Activated naive CD8-positive, alpha-beta T cell treated with anti-CD3 and anti-CD28 coated beads, Interleukin-2, amount 10 ng/mL, durations not matched to agents 7 days and 5 days (primary cell): ENCODE data around the gene MRPL27. TPM values are rescaled to one million over a fixed set of nuclear protein-coding genes. Genes with fewer than 3 reads are reported as not detected.

ENCODE experiments used
- ATAC-seq: fragments of 150-1000 bp; cut with Tn5 transposase; one replicate; pipeline ENCODE4 v1.10.0; 2021; ENCODE audit warnings: low read depth, moderate library complexity
- POLR2A ChIA-PET: fragments of 350-600 bp; sonication (Branson Sonifier 250); formaldehyde crosslinking; loops from one replicate; lab custom pipeline; 2021; ENCODE audit warnings: antibody characterized with exemption; lab: Charles Lee
- DNase-seq: peaks from one replicate; pipeline ENCODE4 v3.0.0; 2021
- H3K27ac Mint-ChIP-seq: one replicate; pipeline ENCODE4 v1.8.0; 2022; ENCODE audit warnings: mild to moderate bottlenecking, mixed read lengths
- H3K27me3 Mint-ChIP-seq: one replicate; pipeline ENCODE4 v1.8.0; 2022; ENCODE audit warnings: mild to moderate bottlenecking, moderate library complexity, mixed read lengths
- H3K36me3 Mint-ChIP-seq: one replicate; pipeline ENCODE4 v1.8.0; 2021; ENCODE audit warnings: mild to moderate bottlenecking, mixed read lengths
- H3K4me1 Mint-ChIP-seq: one replicate; pipeline ENCODE4 v1.8.0; 2021; ENCODE audit warnings: mixed read lengths
- H3K4me3 Mint-ChIP-seq: one replicate; pipeline ENCODE4 v1.8.0; 2022; ENCODE audit warnings: mild to moderate bottlenecking, moderate library complexity, mixed read lengths
- H3K9me3 Mint-ChIP-seq: one replicate; pipeline ENCODE4 v1.8.0; 2021; ENCODE audit warnings: mixed read lengths
- total RNA-seq, 2 experiments: library from RNA; stranded (reverse); gene quantifications; one replicate each; pipeline ENCODE4 v1.2.3, GENCODE V29; 2021

Gene MRPL27
- total RNA-seq, 2 experiments from 2014 or later = 49.6 to 51.0 TPM

DNA sequence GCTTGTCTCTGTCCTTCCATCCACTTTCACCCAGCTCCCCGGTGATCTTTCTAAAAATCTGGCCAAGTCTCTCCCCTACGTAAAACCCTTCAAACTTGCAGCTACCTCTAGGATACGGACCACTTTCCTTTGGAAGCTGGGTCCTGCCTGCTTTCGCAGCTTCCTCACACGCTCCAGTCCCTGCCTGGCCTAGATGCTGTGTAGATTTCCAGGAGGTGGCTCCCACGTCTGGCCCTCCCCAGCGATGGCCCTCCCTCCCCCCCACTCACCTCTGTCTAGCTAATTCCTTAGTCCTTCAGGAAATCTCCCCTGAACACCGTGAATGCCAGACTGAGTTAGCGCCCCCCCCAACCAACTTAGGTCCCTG is 24.9 kb upstream of the MRPL27 start:
- DNase-seq (no peak), ATAC-seq (no peak)
- POLR2A ChIA-PET = interaction anchor here (0.6 to 3.8 kb wide), 13 partner anchors 17 to 516 kb away, joined by 3 to 39 read pairs (median 5); partner anchors contain the start of genes ACSF2, EME1, MRPL27 and XYLT2

DNA sequence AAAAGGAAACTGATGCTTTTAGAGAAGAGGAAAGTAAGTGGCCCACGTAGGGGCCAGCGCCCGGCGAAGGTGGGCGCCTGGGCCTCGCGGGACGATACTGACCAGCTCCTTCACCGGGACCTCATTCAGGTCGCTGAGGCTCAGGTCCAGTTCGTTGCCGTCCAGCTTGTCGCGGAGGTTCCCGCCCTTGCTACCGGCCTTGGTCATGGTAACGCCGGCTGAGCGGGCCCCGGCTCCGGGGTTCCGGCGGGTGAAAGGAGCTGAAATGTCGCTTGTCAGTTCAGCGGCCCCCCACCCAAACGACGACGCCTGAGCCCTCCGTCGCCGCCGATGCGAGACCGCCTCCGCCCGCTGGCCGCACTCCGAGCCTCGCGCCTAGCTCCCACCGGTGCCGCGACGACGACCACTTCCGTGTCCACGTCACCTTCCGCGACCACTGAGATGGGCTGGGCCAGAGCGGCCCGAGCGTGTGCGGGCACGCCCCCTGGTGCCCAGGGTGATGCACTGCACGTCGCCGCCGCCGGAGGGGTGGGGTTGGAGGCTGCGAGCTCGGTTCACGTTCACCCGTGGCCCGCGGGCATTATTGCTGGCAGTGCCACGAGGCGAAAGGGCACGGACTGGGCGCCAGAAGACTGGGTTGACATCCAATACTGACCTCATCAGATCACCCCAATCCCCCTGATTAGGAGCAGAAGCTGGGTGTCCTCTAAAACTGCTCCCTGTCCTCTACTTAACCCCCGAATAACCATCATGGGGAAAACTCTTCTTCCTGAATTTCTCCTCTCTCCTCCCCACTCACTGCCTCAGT is 24.3 kb upstream of the MRPL27 start, which contains the start of gene LRRC59:
TSS of gene LRRC59 (minus strand) at position 413 of the 808 bp plus-strand sequence. CDS start at position 207, 206 bp downstream.
- peaks cover 11% of the 10 kb centered on the region for H3K36me3 Mint-ChIP-seq
- peak within 1 kb of the TSS; percentile 98 for H3K4me3 Mint-ChIP-seq

More for the DNA sequence above, 24.9 kb upstream of the MRPL27 start:
- Mint-ChIP-seq H3K36me3 (peaks cover 11% of the 10 kb centered on the region), H3K4me3 (peak overlapping the region; percentile 98), H3K4me1 (peaks cover 21% of the 10 kb centered on the region), H3K9me3 (peaks cover 3% of the 10 kb centered on the region), H3K27ac (peak overlapping the region; percentile 84), H3K27me3 (peaks cover 1% of the 10 kb centered on the region)

DNA sequence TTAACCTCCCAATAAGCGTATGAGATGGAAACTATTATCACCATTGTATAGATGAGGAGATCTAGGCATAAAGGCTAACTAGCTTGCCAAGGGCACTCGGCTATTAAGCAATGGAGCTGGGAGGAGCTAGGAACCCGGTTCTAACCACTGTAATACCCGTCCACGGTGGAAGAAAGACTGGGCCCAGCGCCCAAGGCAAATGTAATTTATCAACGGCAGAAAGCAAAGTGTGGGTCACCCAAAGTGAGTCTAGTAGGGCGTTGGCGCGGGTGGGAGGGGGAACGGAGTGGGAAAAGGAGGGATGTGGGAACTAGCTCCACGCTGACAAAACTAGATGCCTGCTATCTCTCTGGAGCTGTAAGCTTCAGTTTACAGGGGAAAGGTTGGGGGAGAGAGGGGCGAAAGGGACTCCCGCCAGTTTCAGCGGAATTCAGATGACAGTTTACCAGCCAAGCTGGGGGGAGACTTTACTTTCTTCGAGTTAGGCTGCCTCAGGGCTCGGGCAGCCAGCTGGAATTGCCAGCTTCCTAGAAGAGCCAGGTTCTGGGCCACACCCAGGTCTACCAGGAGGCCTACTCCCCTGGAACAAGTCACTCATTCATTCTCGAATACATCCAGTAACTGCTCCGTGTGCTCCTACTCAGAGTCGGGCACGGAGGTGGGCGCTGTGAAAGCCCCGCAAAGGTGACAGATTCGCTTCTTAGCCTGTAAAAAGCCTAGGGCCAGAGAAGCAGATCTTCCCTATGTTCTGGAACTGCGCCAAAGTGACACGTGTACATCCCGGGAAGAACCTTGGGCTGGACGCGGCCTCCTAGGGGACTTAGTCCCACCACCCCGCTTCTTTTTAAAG is 23.5 kb upstream of the MRPL27 start:
- ATAC-seq = peak; percentile 20
- POLR2A ChIA-PET = interaction anchor here (0.8 to 3.8 kb wide), 15 partner anchors 13 to 469 kb away, joined by 3 to 39 read pairs (median 5); partner anchors contain the start of genes ACSF2, EME1, MRPL27 and XYLT2
- H3K4me3 Mint-ChIP-seq = peak overlapping the region; percentile 98
- H3K36me3 Mint-ChIP-seq = peaks cover 11% of the 10 kb centered on the region
- no peak for DNase-seq
- no peaks in the 10 kb centered on the region for H3K27me3 Mint-ChIP-seq
- H3K9me3 Mint-ChIP-seq = peaks cover 3% of the 10 kb centered on the region
- H3K4me1 Mint-ChIP-seq = peaks cover 21% of the 10 kb centered on the region
- peak overlapping the region; percentile 88 for H3K27ac Mint-ChIP-seq

More for the DNA sequence above, 24.3 kb upstream of the MRPL27 start, which contains the start of gene LRRC59:
- H3K4me1 Mint-ChIP-seq = peaks cover 21% of the 10 kb centered on the region
- peaks cover 1% of the 10 kb centered on the region for H3K27me3 Mint-ChIP-seq
- POLR2A ChIA-PET = interaction anchor here (0.6 to 3.8 kb wide), 15 partner anchors 15 to 516 kb away, joined by 3 to 39 read pairs (median 5); partner anchors contain the start of genes ACSF2, EME1, MRPL27 and XYLT2
- H3K9me3 Mint-ChIP-seq = peaks cover 3% of the 10 kb centered on the region
- peak; percentile 98 for DNase-seq
- peak; percentile 94 for ATAC-seq
- peak within 1 kb of the TSS; percentile 88 for H3K27ac Mint-ChIP-seq

DNA sequence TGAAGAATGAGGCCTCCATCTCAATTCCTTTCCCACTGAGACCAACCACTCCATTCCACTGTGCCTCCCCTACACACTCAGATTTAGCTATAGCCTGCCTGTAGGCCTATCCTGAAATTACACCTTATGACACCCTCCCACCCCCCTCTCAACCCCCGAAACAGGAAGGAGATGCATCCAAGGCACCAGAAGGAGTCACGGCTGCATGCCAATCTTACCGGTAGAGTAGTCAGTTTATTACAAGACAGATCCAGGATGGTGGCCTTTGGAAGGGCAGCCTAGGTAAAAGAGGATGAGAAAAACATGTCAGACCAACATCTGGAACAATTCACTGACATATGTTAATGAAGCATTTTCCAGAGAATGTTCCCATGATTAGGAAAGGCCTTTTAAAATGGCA is 21.7 kb upstream of the MRPL27 start:
- peaks cover 2% of the 10 kb centered on the region for H3K9me3 Mint-ChIP-seq
- POLR2A ChIA-PET = no interaction called here
- peaks cover 21% of the 10 kb centered on the region for H3K4me1 Mint-ChIP-seq
- no peaks in the 10 kb centered on the region for H3K27me3 Mint-ChIP-seq
- DNase-seq (no peak), ATAC-seq (no peak)
- peak overlapping the region; percentile 51 for H3K27ac Mint-ChIP-seq
- peaks cover 17% of the 10 kb centered on the region for H3K36me3 Mint-ChIP-seq
- H3K4me3 Mint-ChIP-seq = peak overlapping the region; percentile 98

DNA sequence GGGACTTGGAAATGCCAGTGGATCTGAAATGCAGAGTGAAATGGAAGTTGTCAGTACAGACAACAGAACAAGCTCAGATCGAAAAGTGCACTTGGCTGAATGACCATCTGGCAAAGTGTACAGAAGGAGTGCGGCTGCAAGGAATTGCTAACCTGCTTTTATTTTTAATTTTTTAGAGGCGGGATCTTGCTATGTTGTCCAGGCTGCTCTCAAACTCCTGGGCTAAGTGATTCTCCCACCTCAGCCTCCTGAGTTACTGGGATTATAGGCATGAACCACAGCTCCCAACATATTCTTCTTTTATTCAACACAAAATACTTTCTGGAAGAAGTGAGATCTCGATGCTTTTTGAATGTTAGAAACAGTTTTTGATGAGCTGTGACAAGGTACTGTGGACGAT is 20.7 kb upstream of the MRPL27 start:
- ATAC-seq (no peak), DNase-seq (no peak)
- POLR2A ChIA-PET = no interaction called here
- Mint-ChIP-seq H3K4me1 (peaks cover 21% of the 10 kb centered on the region), H3K27ac (no peak overlapping the region), H3K36me3 (peaks cover 18% of the 10 kb centered on the region), H3K4me3 (no peak overlapping the region), H3K27me3 (no peaks in the 10 kb centered on the region), H3K9me3 (no peaks in the 10 kb centered on the region)

DNA sequence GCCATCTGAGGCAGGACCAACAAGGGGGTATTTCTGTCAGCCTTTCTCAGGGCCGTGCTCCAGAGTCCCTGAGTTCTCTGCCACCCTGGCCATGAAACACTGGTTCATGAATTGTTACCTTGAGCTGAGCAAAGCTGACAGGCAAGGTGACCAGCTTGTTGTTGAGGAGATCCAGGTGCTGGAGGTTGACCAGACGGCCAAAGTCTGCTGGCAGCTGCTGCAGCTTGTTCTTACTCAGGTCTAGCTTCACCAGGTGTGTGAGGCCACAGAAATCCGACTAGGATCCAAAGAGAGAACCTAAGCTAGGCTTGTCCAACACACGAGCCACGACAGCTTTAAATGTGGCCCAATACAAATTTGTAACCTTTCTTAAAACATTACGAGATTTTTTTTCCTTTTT is 19.6 kb upstream of the MRPL27 start:
- no peaks in the 10 kb centered on the region for H3K9me3 Mint-ChIP-seq
- no peaks in the 10 kb centered on the region for H3K27me3 Mint-ChIP-seq
- H3K4me3 Mint-ChIP-seq = no peak overlapping the region
- POLR2A ChIA-PET = interaction anchor here (0.5 kb wide), 1 partner anchor 106 kb away, joined by 3 read pairs; no protein-coding TSS in a partner anchor
- DNase-seq (no peak), ATAC-seq (no peak)
- H3K27ac Mint-ChIP-seq = no peak overlapping the region
- peaks cover 24% of the 10 kb centered on the region for H3K36me3 Mint-ChIP-seq
- H3K4me1 Mint-ChIP-seq = peaks cover 18% of the 10 kb centered on the region

DNA sequence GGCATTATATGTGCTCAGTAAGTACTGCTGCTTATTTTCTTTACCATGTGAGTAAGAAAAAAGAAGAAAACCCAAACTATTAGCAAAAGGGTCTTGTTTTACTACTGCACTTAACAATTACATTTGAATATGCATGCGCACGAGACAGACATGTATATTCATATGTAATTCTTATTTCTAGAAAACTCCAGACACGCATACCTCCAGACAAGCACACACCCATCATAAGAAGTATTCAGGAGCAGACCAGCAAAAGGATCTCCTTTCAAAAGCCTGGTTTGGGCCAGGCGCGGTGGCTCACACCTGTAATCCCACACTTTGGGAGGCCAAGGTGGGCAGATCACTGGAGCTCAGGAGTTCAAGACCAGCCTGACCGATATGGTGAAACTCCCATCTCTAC is 16.6 kb upstream of the MRPL27 start:
- Mint-ChIP-seq H3K4me1 (peaks cover under 1% of the 10 kb centered on the region), H3K4me3 (no peak overlapping the region), H3K27me3 (no peaks in the 10 kb centered on the region), H3K36me3 (peaks cover 32% of the 10 kb centered on the region), H3K27ac (no peak overlapping the region), H3K9me3 (no peaks in the 10 kb centered on the region)
- ATAC-seq = no peak
- no peak for DNase-seq
- POLR2A ChIA-PET = interaction anchor here (0.7 kb wide), 2 partner anchors 8 to 448 kb away, joined by 3 read pairs; no protein-coding TSS in a partner anchor

DNA sequence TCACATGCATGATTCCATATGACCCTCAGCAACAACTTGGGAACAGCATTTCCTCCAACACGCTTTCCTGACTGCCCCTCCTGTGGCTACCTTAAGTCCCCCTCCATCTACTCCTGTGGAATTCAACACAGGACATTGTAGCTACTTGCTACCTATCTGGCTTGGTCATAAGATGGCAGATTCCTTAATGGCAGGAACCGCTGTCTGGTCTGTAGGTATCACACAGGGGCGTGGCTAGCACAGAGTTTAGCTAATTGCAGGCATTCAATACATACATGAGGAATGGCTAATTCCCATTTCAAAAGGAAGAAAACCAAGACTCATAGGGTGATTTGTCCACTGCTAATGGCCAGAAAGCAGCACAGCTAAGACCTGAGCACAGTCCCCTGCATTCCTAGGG is 15.7 kb upstream of the MRPL27 start:
- POLR2A ChIA-PET = no interaction called here
- Mint-ChIP-seq H3K4me3 (no peak overlapping the region), H3K4me1 (no peaks in the 10 kb centered on the region), H3K27ac (no peak overlapping the region), H3K9me3 (no peaks in the 10 kb centered on the region), H3K27me3 (no peaks in the 10 kb centered on the region), H3K36me3 (peaks cover 28% of the 10 kb centered on the region)
- no peak for DNase-seq
- no peak for ATAC-seq

DNA sequence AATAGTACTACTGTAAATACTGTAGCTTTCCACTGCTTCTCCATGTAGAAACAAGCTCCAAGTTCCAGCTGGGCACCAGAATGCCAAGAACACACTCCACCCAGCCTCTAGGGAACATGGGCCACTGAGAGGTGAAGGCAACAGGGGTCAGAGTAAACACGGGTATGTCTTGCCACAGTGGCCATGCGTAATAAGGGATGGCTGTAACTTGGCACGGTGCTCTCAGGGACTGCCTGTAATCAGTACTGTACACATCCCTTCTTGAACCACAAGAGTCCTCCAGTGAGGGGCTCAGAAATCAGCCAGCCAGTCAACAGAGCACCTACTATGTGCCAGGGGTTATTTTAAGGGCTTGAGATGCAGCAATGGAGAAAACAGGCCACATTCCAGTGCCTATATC is 13.5 kb upstream of the MRPL27 start:
- H3K27me3 Mint-ChIP-seq = no peaks in the 10 kb centered on the region
- H3K27ac Mint-ChIP-seq = no peak overlapping the region
- DNase-seq (no peak), ATAC-seq (no peak)
- POLR2A ChIA-PET = interaction anchor here (1.1 kb wide), 1 partner anchor 39 kb away, joined by 3 read pairs; the partner anchor contains the start of gene ACSF2
- H3K4me1 Mint-ChIP-seq = no peaks in the 10 kb centered on the region
- no peaks in the 10 kb centered on the region for H3K9me3 Mint-ChIP-seq
- no peak overlapping the region for H3K4me3 Mint-ChIP-seq
- peaks cover 26% of the 10 kb centered on the region for H3K36me3 Mint-ChIP-seq

DNA sequence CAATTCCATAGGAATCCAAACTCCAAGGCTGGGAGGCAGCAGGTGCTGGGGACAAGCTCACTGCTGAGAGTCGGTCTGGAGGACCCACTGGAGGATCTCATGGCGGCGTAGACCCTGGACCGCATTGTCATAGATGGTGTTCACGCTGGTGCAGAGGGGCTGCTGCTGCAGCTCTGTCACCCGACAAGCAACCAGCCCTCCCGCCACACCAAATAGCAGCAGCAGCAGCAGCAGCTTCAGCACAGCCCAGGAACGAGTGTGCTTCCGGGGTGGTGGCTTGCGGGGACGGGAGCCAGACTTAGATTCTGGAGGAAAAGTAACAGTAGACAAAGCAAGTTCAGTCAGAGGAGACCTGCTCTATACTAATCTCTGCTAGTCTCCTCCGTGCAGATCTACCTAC is 9.9 kb upstream of the MRPL27 start:
- POLR2A ChIA-PET = interaction anchor here (1.3 kb wide), 1 partner anchor 13 kb away, joined by 4 read pairs; no protein-coding TSS in a partner anchor
- ATAC-seq = no peak
- Mint-ChIP-seq H3K4me3 (no peak overlapping the region), H3K27me3 (no peaks in the 10 kb centered on the region), H3K9me3 (no peaks in the 10 kb centered on the region), H3K36me3 (peaks cover 16% of the 10 kb centered on the region), H3K4me1 (no peaks in the 10 kb centered on the region), H3K27ac (no peak overlapping the region)
- no peak for DNase-seq

DNA sequence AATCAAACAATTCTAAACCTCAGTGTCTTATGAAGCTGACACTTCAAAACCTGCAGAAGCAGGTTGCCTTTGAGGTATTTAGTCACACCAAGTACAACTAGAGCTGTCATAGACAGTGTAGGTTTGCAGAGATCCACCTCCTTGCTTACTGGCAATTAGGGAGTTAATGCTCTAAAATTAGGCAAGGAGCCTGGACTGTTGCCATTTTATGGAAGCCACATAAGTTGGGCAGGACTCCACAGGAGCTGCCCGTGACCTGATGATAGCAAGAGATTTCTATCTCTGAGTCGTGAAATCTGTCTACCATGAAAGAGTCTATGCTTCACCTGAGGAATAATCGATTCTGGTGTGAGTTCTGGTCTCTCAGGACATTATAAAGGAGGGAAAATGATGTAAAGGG is 8.9 kb upstream of the MRPL27 start:
- ATAC-seq (no peak), DNase-seq (no peak)
- no peak overlapping the region for H3K27ac Mint-ChIP-seq
- no peak overlapping the region for H3K4me3 Mint-ChIP-seq
- H3K36me3 Mint-ChIP-seq = peaks cover 13% of the 10 kb centered on the region
- POLR2A ChIA-PET = interaction anchor here (1.7 kb wide), 1 partner anchor 15 kb away, joined by 5 read pairs; the partner anchor contains the start of gene LRRC59
- H3K27me3 Mint-ChIP-seq = no peaks in the 10 kb centered on the region
- no peaks in the 10 kb centered on the region for H3K9me3 Mint-ChIP-seq
- H3K4me1 Mint-ChIP-seq = no peaks in the 10 kb centered on the region

DNA sequence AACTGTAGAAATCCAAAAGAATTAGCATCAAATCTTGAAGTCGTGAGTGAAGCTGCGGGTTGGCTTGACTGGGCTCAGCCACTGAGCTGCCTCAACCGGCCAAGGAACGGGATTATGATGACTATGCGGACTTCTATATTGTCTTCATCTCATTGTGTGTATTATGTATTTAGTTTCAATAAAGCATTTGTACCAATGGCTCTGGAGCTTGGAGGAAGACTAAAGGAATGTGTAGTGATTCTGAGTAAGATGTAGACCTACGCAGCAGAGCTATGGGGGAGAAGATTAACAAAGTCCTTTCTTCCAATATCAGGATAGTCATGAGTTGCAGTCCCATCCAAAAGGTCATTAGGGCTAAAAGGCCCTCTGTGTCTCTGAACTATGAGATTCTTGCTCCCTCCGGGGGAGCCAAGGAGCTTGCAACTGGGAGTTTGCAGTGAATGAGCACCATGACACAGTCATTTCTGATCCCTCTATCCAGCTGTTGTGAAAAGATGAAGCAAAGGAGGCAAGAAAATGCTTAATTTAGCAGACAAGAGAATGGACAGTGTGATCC is 8.4 kb upstream of the MRPL27 start:
- Mint-ChIP-seq H3K9me3 (no peaks in the 10 kb centered on the region), H3K27me3 (no peaks in the 10 kb centered on the region), H3K4me1 (no peaks in the 10 kb centered on the region), H3K27ac (no peak overlapping the region), H3K4me3 (no peak overlapping the region), H3K36me3 (peaks cover 7% of the 10 kb centered on the region)
- DNase-seq (no peak), ATAC-seq (no peak)
- POLR2A ChIA-PET = interaction anchor here (0.5 to 1.7 kb wide), 4 partner anchors 8 to 20 kb away, joined by 3 to 5 read pairs (median 4); partner anchors contain the start of genes LRRC59 and MRPL27
